Heart left ventricle (tissue), 16 donors: ENCODE results near the gene CRIM1. TPM values are rescaled to one million over a fixed set of nuclear protein-coding genes. Genes with fewer than 3 reads are reported as not detected.

ENCODE experiments used
- ATAC-seq, 4 donors: fragments of 200-7000 bp; cut with Tn5 transposase; one replicate each; pipeline ENCODE4 v1.9.1; 2020 to 2022; ENCODE audit warnings: moderate library complexity in 4 of 4, mild to moderate bottlenecking in 3 of 4, moderate number of reproducible peaks in 1 of 4
- DNase-seq, 5 donors: peaks; one replicate each; pipeline ENCODE4 v3.0.0-alpha.2; 2020
- H3K27ac ChIP-seq, 12 donors: fragments of 200-600 bp; sonication (generic) in 4 of 12; one replicate each; pipeline versions ENCODE4 v1.5.0 to v1.8.0; 2016 to 2022; ENCODE audit warnings: mild to moderate bottlenecking in 2 of 12
- H3K27me3 ChIP-seq, 9 donors: fragments of 200-600 bp; sonication (generic) in 2 of 9; one replicate each; pipeline versions ENCODE4 v1.5.1 to v1.8.0; 2016 to 2022; ENCODE audit warnings: mild to moderate bottlenecking in 3 of 9
- H3K36me3 ChIP-seq, 9 donors: fragments of 200-600 bp; sonication (generic) in 2 of 9; one replicate each; pipeline versions ENCODE4 v1.5.0 to v1.8.0; 2018 to 2022; ENCODE audit warnings: mild to moderate bottlenecking in 2 of 9
- H3K4me1 ChIP-seq, 12 donors: fragments of 200-600 bp; sonication (generic) in 4 of 12; one replicate each; pipeline versions ENCODE4 v1.5.0 to v1.8.0; 2016 to 2022; ENCODE audit warnings: mild to moderate bottlenecking in 3 of 12
- H3K4me3 ChIP-seq, 12 donors: fragments of 200-600 bp; sonication (generic) in 4 of 12; one replicate each; pipeline versions ENCODE4 v1.5.0 to v1.8.0; 2017 to 2022; ENCODE audit warnings: mild to moderate bottlenecking in 9 of 12, moderate library complexity in 4 of 12
- H3K9me3 ChIP-seq, 12 donors: fragments of 200-600 bp; sonication (generic) in 4 of 12; one replicate each; pipeline versions ENCODE4 v1.5.0 to v1.8.0; 2016 to 2022; ENCODE audit warnings: mild to moderate bottlenecking in 1 of 12
- POLR2A ChIP-seq, 2 donors: fragments of 450-650 bp; IDR thresholded peaks; one replicate each; pipeline ENCODE4 v1.6.1; 2017; ENCODE audit warnings: antibody characterized with exemption in 2 of 2, mild to moderate bottlenecking in 2 of 2, moderate library complexity in 2 of 2
- WGBS, 4 donors: extraction: QIAGEN DNeasy Blood & Tissue Kit in 2 of 4; methylation state at CpG; one replicate each; pipeline versions ENCODE4 v1.1.5 to v1.1.7; 2013 to 2018; 5-methylcytosine and 5-hydroxymethylcytosine counted together
- intact Hi-C, 10 donors: fragments of 100-400 bp; cut with DNase I; formaldehyde crosslinking; loops; one replicate each; pipeline versions ENCODE4 v1.11.1 to v1.14.2; 2022
- polyA plus RNA-seq, 2 donors: library from polyadenylated mRNA; stranded (reverse); fragments of 200-250 nt; gene quantifications; one replicate each; pipeline ENCODE4 v1.2.3, GENCODE V29; 2013
- total RNA-seq, 9 donors: library from RNA; depleted of rRNA in 2 of 9; stranded (reverse); fragments of >200 nt in 2 of 9; fragmentation: NEBNext Ultra II Directional in 3 of 9; extraction: Animal tissue kit (Norgen Biotek cat#: 25700) in 3 of 9; gene quantifications; one replicate each; pipeline versions ENCODE4 v1.1.0 to v1.2.4, GENCODE V29; 2016 to 2023
- TF ChIP-seq, protein P1 (sequence below), 12 donors: fragments of 200-600 bp; sonication (generic) in 4 of 12; IDR thresholded peaks; one replicate each; pipeline versions ENCODE4 v1.5.0 to v1.8.0; 2018 to 2022; ENCODE audit warnings: antibody characterized with exemption in 12 of 12, mild to moderate bottlenecking in 5 of 12
- donor health status: ischemic (EF 13 %, LVEDD 7.1; RV severe dilation, severe dysfunction).
- donor health status: healthy with polysubstance abuse.
- donor health status: DM: no; HTN: yes; CAD: no.
- donor health status: DM: no; HTN: no; CAD: no.
- donor health status: ischemic (EF 25% LVEDD 6.9; RV normal size, moderate dysfunction).
- donor health status: ischemic (EF 25% LVEDD 5.7; RV mildly dilated, moderate dysfunction).
- donor health status: healthy.
- donor health status: DM: yes; HTN: yes; CAD: no.
- donor health status: ischemic (EF 35%, LVEDD 5.7; RV mildly dilated, moderate dysfunction).
- donor health status: nonischemic (EF 11% LVEDD 7.7; RV severe dilation, severe dysfunction).
- donor health status: DM: yes; HTN: yes; CAD: no.
- donor health status: PGD.
- donor health status: ischemic (EF 29% LVEDD 5.4; RV normal size, mild dysfunction).
- donor health status: nonischemic (EF 23%, LVEDD 6.1; RV moderate dilation, normal function).

The CRIM1 gene
- total and polyA plus RNA-seq, 11 donors: 14.7 to 120 (median 81.8) TPM

- no peak overlapping the region for H3K27ac ChIP-seq
- ATAC-seq: peak in 2 of 4 donors; percentile 59 to 62
- 71 to 80% (median 76%) methylated on average over 5 of the region's 5 CpGs for WGBS, 4 donors
- no peak for DNase-seq
- no peaks in the 10 kb centered on the region for H3K9me3 ChIP-seq
- H3K4me3 ChIP-seq: no peak overlapping the region
- intact Hi-C loops: loop anchor here in 2 of 10 donors (10.0 kb wide), 1 partner anchor 228 kb away; the partner anchor contains the start of gene CRIM1 (in 2 of the 2)
- TF ChIP-seq POLR2A (IDR thresholded peaks at IDR 0.05): no peak
- TF ChIP-seq, protein P1, sequence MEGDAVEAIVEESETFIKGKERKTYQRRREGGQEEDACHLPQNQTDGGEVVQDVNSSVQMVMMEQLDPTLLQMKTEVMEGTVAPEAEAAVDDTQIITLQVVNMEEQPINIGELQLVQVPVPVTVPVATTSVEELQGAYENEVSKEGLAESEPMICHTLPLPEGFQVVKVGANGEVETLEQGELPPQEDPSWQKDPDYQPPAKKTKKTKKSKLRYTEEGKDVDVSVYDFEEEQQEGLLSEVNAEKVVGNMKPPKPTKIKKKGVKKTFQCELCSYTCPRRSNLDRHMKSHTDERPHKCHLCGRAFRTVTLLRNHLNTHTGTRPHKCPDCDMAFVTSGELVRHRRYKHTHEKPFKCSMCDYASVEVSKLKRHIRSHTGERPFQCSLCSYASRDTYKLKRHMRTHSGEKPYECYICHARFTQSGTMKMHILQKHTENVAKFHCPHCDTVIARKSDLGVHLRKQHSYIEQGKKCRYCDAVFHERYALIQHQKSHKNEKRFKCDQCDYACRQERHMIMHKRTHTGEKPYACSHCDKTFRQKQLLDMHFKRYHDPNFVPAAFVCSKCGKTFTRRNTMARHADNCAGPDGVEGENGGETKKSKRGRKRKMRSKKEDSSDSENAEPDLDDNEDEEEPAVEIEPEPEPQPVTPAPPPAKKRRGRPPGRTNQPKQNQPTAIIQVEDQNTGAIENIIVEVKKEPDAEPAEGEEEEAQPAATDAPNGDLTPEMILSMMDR (IDR thresholded peaks at IDR 0.05): no peak
- peaks cover 0 to 95% (median 89%) of the 10 kb centered on the region in 9 donors for H3K36me3 ChIP-seq
- peaks cover 0 to 11% (median 0%) of the 10 kb centered on the region in 12 donors for H3K4me1 ChIP-seq
- H3K27me3 ChIP-seq: no peaks in the 10 kb centered on the region
These were observed 227.0 kb downstream of the CRIM1 start for GRCh38 chr2:36582538-36582937.

DNA sequence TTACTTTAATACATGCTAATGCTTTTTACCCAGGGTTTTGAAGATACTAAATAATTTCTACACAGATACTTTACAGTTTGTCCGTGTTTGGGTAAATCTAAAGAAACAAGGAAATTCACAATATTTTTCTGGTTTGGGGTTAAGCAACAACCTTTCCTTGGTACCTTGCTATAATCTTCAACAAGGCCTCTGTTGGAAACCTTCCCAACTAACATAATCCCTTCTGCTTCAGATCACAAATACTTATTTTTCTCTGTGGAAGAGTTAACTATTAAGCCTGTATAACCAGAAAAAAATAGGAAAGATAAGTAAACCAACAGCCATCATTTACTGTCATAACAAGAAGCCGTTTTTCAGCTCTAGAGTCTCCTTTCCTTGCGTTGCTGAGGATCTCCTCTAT lies 227.4 kb downstream of the CRIM1 start:
- Histone ChIP-seq H3K27ac (no peak overlapping the region), H3K9me3 (no peaks in the 10 kb centered on the region), H3K27me3 (no peaks in the 10 kb centered on the region), H3K4me1 (peaks cover 0 to 11% (median 0%) of the 10 kb centered on the region in 12 donors), H3K36me3 (peaks cover 0 to 95% (median 85%) of the 10 kb centered on the region in 9 donors), H3K4me3 (no peak overlapping the region)
- ATAC-seq (no peak), DNase-seq (no peak)
- intact Hi-C loops: loop anchor here in 2 of 10 donors (10.0 kb wide), 1 partner anchor 228 kb away; the partner anchor contains the start of gene CRIM1 (in 2 of the 2)
- TF ChIP-seq, protein P1 (IDR thresholded peaks at IDR 0.05): no peak
- no peak for TF ChIP-seq POLR2A (IDR thresholded peaks at IDR 0.05)
- WGBS, 4 donors: 82 to 98% (median 95%) methylated on average over 3 of the region's 3 CpGs

DNA sequence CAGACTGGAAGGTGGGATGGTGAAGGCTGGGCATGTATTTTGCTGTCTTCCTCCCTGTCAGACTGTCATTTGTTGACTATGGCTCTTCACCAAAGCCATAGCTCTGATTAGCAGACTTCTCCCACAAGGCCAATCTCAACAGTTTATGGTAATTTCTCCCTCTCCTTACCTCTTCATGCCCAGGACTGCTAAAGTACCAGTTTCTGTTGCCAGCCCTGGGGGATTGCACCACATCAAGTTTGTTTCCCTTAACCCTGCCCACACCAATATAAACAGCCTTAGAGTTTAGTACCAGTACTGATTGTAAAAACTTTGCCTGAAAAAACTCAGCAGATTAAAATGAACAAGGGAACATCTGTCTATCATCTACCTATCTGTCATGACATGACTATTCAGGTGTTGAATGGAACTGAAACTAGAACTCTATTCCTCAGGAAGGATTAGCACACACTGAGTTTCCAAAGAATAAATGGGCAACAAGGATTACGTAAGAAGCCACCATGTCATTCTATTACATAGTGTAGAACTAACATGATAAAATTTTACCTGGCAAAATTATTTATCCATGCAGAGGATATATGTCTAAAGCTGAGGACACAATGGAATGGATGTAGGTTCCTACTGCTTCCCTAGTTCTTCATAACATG lies 228.7 kb downstream of the CRIM1 start:
- Histone ChIP-seq H3K4me1 (peaks cover 0 to 21% (median 6%) of the 10 kb centered on the region in 12 donors), H3K9me3 (no peaks in the 10 kb centered on the region), H3K4me3 (no peak overlapping the region), H3K27ac (no peak overlapping the region), H3K36me3 (peaks cover 0 to 95% (median 74%) of the 10 kb centered on the region in 9 donors), H3K27me3 (no peaks in the 10 kb centered on the region)
- no peak for ATAC-seq
- 95 to 98% (median 97%) methylated on average over 1 of the region's 1 CpG for WGBS, 4 donors
- TF ChIP-seq POLR2A (IDR thresholded peaks at IDR 0.05): no peak
- intact Hi-C loops: loop anchor here in 2 of 10 donors (10.0 kb wide), 1 partner anchor 229 kb away; the partner anchor contains the start of gene CRIM1 (in 2 of the 2)
- no peak for DNase-seq

DNA sequence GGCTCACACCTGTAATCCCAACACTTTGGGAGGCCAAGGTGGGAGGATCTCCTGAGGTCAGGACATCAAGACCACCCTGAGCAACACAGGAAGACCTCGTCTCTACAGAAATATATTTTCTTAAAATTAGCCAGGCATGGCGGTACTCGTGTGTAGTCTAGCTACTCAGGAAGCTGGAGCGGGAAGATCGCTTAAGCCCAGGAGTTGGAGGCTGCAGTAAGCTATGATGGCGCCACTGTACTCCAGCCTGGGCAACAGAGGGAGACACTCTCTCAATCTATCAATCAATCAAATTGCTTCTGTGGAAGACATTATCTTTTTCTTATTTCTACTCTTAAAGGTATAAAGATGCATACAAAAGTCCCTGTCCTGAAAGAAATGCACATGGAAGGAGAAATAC lies 231.1 kb downstream of the CRIM1 start:
- TF ChIP-seq, protein P1 (IDR thresholded peaks at IDR 0.05): no peak
- no peak for TF ChIP-seq POLR2A (IDR thresholded peaks at IDR 0.05)
- Histone ChIP-seq H3K9me3 (no peaks in the 10 kb centered on the region), H3K27ac (peak overlapping the region in 1 of 12 donors; percentile 2), H3K4me3 (no peak overlapping the region), H3K27me3 (no peaks in the 10 kb centered on the region), H3K36me3 (peaks cover 0 to 84% (median 67%) of the 10 kb centered on the region in 9 donors), H3K4me1 (peaks cover 0 to 29% (median 14%) of the 10 kb centered on the region in 12 donors)
- no peak for ATAC-seq
- no peak for DNase-seq
- intact Hi-C loops: loop anchor here in 2 of 10 donors (10.0 kb wide), 1 partner anchor 232 kb away; the partner anchor contains the start of gene CRIM1 (in 2 of the 2)
- 95 to 97% (median 97%) methylated on average over 6 of the region's 6 CpGs for WGBS, 4 donors
